Choroid plexus epithelial cell (primary cell): ENCODE data around the gene MRC2.

Experiments
- DNase-seq: peaks from one replicate; pipeline ENCODE4 v3.0.0-alpha.2; 2010; ENCODE audit warnings: low read depth
- H3K4me3 ChIP-seq: 2 replicates; pipeline ENCODE4 v1.5.1; 2011; ENCODE audit warnings: low read depth, mild to moderate bottlenecking, control low read depth, low read length, moderate library complexity
- CTCF ChIP-seq: conservative IDR thresholded peaks from 2 replicates; pipeline ENCODE4 v1.5.1; 2011; ENCODE audit warnings: low read depth, mild to moderate bottlenecking, control low read depth, inconsistent platforms, low read length, moderate library complexity

The MRC2 gene

GRCh38 chr17:62700964-62701705 is 73.7 kb downstream of the MRC2 start:
- TF ChIP-seq CTCF = no peak

GRCh38 chr17:62701706-62702085 is 74.2 kb downstream of the MRC2 start:
- no peak overlapping the region for H3K4me3 ChIP-seq
- TF ChIP-seq CTCF = no peak
- no peak for DNase-seq

More at GRCh38 chr17:62700964-62701705, 73.7 kb downstream of the MRC2 start:
- H3K4me3 ChIP-seq = no peak overlapping the region
- DNase-seq = no peak

- TF ChIP-seq CTCF = no peak
- H3K4me3 ChIP-seq = no peak overlapping the region
- DNase-seq = no peak
These were observed 75.3 kb downstream of the MRC2 start for GRCh38 chr17:62702746-62703260.

GRCh38 chr17:62703261-62703775 is 75.8 kb downstream of the MRC2 start:
- TF ChIP-seq CTCF = no peak
- no peak for DNase-seq
- peak overlapping the region; percentile 56 for H3K4me3 ChIP-seq

- peak overlapping the region; percentile 56 for H3K4me3 ChIP-seq
- TF ChIP-seq CTCF = peak; percentile 66
- peak; percentile 62 for DNase-seq
These were observed 76.4 kb downstream of the MRC2 start for GRCh38 chr17:62703776-62704380.

GRCh38 chr17:62704381-62704971 is 77.0 kb downstream of the MRC2 start:
- peak; percentile 45 for DNase-seq
- TF ChIP-seq CTCF = no peak
- H3K4me3 ChIP-seq = peak overlapping the region; percentile 56
